GM13977 (cell line): ENCODE measurements around the gene GRK4.

Source experiments
- DNase-seq: peaks from one replicate; pipeline ENCODE4 v3.0.0; 2012; ENCODE audit warnings: low spot score
- CTCF ChIP-seq: IDR thresholded peaks from 2 replicates; pipeline ENCODE4 v1.5.1; 2012; ENCODE audit warnings: mild to moderate bottlenecking, control low read depth; ENCODE audit not compliant: insufficient read depth; ENCODE audit errors: extremely low read depth, missing control alignments
- in situ Hi-C: fragments of 300-500 bp; cut with MboI; formaldehyde crosslinking; loops from one replicate; pipeline ENCODE4 v1.12.0; 2022; ENCODE audit warnings: low sequenced_read_pairs, low pct_unique_long_range_greater_than_20kb, mixed read lengths, inconsistent platforms; ENCODE audit not compliant: unreplicated experiment

GRK4 gene

GRCh38 chr4:2938906-2939305 lies 24.5 kb upstream of the GRK4 start:
- no peak for DNase-seq
- in situ Hi-C loops = loop anchor here (10.0 kb wide), 1 partner anchor 164 kb away; no protein-coding TSS in a partner anchor
- no peak for TF ChIP-seq CTCF

- no peak for TF ChIP-seq CTCF
- DNase-seq = no peak
- in situ Hi-C loops = loop anchor here (10.0 kb wide), 1 partner anchor 165 kb away; no protein-coding TSS in a partner anchor
Observed at GRCh38 chr4:2939383-2940243, 23.8 kb upstream of the GRK4 start.

GRCh38 chr4:2940267-2941137 lies 22.9 kb upstream of the GRK4 start:
- in situ Hi-C loops = no loop called here
- TF ChIP-seq CTCF = no peak
- no peak for DNase-seq

GRCh38 chr4:2941138-2942036 lies 22.0 kb upstream of the GRK4 start:
- DNase-seq = no peak
- no peak for TF ChIP-seq CTCF
- in situ Hi-C loops = no loop called here

- no peak for DNase-seq
- in situ Hi-C loops = no loop called here
- no peak for TF ChIP-seq CTCF
Observed at GRCh38 chr4:2942037-2942531, 21.3 kb upstream of the GRK4 start.
